GM18868 (cell line): Measurements from ENCODE around the gene SLC39A3.

Experiments
- ATAC-seq: cut with Tn5 transposase; IDR thresholded peaks from one replicate; pipeline ENCODE4 v1.9.1; 2021; ENCODE audit warnings: mild to moderate bottlenecking, moderate library complexity; ENCODE audit not compliant: unreplicated experiment

The SLC39A3 gene

GRCh38 chr19:2768365-2769132, 28.7 kb upstream of the SLC39A3 start:
- ATAC-seq: no peak

GRCh38 chr19:2767688-2768087, 27.9 kb upstream of the SLC39A3 start:
- no peak for ATAC-seq

DNA sequence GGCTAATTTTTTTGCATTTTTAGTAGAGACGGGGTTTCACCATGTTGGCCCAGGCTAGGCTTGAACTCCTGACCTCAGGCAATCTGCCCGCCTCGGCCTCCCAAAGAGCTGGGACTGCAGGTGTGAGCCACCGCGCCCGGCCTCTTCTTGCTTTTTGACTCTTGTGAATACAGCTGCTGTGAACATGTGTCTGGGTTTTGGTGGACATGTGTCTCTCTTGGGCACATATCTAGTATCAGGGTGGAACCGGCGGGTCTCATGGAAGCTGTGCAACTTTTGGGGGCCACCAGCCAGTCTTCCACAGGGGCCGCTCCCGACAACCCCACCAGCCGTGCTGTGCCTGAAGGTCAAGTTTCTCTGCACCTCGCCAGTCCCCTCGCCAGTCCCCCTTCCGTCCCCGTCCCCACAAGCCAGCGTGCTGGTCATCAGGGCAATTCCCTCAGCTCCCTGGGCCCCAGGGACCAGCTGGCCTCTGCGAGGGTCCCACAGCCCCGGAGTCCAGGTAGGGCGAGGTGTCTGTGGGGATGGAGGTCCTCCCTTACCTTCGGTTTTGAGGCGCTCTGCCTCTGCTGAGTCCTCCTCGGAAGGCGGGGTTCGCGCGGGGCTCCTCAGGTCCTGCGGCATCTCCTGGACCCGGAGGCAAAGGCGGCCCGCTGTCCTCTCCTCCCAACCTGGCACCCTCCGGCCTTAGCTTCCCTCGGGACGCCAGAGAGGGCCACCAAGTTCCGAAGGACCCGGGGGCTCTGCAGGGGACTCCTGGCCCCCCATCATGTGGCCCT, 27.0 kb upstream of the SLC39A3 start:
- no peak for ATAC-seq

- ATAC-seq: no peak
Measured at GRCh38 chr19:2765376-2765775, 25.6 kb upstream of the SLC39A3 start.

DNA sequence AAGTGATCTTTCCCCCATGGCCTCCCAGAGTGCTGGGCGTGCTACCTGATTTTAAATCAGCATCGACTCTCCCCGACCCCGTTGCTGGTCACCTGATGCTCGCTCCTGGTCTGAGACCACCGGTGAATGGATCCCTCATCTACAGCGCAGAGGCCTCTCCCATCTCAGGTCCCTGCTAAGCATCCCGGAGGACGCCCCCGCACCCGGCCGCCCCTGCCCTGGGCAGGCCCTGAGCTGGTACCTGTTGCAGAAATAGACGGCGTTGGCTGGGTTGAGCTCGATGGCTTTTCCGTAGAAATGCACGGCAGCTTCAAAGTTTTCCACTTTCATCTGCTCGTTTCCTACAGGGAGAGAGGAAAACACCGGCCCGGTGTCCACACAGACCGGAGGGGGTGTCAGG, 25.1 kb upstream of the SLC39A3 start:
- ATAC-seq: no peak

DNA sequence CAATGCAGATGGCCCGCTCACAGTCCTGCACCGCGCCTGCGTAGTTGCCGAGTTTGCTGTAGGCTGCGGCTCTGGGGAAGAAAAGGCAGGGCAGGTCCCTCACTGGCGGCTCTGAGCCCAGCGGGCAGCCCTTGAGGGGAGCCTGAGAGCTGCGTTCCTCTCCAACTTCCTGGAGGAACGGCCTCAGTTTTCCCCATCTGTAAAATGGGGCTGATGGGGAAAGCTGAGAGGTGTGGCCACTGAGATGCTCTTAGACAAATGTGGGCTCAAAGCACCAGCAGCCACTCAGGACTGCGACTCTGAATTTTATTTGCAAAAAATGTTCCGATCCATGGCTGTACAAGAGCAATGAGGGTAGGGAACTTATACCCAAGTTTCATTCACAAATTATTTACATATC, 23.9 kb upstream of the SLC39A3 start:
- no peak for ATAC-seq

DNA sequence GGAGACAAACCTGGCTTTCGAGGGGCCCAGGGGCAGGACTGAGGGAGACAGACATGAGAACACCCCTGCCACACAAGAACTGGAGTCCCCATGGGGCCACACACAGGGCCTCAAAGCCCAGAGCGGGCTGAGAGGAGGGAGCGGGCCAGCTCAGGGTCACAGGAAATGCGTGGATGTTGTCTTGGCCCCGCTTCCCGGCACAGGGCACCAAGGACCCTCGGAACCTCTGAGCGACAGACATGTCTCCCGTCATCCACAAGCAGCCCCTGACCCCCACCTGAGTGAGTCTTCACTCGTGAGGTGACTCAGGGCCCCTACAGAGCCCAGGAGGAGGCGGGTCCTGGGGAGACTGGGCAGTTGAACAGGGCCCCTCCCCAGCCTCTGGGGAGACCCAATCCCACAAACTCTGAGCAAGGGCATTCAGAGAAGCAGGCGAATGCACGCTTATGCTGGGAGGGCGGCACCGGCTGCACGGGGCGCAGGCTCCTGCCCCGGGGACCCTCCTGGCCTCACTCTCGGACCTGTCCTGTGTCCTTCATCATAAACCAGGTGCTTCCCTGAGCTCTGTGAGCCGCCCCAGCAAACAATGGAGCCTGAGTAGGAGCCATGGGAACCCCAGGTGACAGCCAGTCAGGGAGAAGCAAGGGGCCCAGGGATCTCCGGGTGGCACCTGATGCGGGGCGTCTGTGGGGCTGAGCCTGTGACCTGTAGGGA, 23.1 kb upstream of the SLC39A3 start:
- no peak for ATAC-seq

DNA sequence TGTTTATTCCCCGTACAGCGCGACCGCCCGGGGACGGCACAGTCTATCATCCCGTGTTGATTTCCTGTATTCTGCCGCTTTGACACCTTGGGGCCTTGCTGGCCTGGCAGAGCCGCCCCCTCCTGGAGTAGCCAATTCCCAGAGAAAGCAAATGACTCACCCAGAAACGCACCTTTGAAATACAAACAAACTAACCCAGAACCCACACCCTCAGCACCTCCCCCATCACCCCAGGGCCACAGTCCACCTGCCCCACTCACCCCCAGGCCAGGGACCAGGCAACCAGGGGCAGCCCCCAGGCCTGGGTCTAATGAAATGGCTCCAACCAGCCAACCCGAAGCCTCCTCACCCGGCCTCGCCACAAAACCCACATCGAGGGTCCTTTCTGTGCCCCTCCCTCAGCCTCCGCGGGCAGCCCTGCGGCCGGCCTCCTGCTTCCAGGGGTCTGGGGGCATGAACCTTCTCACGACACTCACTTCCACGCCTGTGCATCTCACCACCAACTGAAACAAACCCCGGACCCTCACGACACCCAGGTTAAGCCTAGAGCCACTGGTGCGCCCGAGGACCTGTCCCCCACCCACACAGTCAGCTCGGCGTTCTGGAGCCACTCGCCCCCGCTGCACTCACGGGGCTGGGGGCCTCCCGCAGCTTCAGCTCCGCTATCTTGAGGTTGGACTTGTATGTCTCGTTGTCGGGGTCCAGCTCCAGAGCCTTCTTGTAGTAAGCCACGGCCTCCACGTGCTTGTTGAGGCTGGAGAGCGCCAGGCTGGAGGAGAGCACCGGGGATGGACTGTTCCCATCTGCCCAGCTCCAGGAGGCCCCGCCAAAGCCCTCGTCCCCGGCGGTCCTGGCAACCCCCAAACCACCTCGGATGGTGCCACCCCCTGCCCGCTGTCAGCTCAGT, 22.3 kb upstream of the SLC39A3 start:
- no peak for ATAC-seq

GRCh38 chr19:2761309-2761677, 21.5 kb upstream of the SLC39A3 start:
- no peak for ATAC-seq

GRCh38 chr19:2759965-2760364, 20.1 kb upstream of the SLC39A3 start:
- no peak for ATAC-seq

DNA sequence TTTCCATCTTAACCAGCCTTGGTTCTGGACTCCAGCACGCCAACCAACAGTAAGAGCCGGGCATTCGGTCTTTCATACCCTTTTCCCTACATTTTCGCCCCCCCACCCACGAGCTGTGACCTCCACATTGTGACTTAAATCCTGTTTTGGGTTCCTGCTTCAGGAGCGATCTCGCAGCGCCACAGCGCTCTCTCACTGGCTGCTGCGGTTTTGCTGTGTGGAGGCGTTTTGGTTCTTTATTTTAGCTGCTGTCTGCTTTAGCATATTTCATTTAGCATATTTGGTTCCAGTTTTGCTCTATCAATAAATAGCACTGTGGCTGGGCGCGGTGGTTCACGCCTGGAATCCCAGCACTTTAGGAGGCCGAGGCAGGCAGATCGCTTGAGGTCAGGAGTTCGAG, 19.5 kb upstream of the SLC39A3 start:
- no peak for ATAC-seq

DNA sequence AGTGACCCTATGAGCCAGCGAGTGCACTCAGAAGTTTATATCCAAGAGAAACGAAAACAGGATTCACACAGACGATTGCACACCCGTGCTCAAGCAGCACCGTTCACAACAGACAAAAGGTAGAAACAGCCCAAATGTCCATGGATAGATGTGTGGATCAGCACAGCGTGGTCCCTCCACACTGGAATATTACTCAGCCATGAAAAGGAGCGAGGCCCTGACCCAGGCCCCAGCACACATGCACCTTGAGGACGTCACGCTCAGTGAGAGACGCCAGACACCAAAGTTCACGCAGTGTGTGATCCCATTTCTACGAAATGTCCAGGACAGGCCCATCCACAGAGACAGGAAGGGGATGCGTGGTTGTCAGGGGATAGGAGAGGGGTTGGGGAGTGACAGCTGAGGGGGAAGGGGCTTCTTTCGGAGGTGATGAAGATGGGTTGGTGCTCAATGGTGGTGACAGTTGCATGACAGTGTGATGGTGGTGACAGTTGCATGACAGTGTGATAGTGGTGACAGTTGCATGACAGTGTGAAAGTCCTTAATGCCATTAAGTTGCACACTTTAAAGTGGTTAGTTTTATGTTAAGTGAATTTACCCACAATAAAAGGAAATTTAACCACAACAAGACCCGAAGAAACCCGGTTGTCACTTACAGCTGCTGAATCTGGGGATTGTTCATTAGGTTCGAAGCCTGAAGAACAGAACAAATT, 18.9 kb upstream of the SLC39A3 start:
- ATAC-seq: no peak

- ATAC-seq: no peak
Measured at GRCh38 chr19:2756921-2757881, 17.4 kb upstream of the SLC39A3 start.

GRCh38 chr19:2756477-2756876, 16.7 kb upstream of the SLC39A3 start:
- no peak for ATAC-seq

DNA sequence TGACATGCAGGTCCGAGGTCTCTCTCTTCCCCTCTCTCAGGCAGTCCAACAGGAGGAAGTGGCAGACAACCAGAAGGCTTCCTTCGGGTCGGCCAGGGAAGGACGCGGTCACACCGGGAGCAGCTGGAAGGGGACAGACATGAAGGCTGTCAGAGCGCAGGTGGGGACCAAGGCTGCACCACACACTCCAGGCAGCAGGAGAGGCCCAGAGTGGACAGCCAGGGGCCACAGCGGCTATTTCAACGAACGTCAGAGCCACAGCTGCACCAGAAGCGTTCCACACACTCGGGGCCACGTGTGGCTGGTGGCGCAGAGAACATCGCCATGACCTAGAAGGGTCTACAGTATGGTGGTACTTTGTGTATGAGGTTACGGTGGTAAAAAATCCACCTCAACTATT, 16.0 kb upstream of the SLC39A3 start:
- no peak for ATAC-seq

DNA sequence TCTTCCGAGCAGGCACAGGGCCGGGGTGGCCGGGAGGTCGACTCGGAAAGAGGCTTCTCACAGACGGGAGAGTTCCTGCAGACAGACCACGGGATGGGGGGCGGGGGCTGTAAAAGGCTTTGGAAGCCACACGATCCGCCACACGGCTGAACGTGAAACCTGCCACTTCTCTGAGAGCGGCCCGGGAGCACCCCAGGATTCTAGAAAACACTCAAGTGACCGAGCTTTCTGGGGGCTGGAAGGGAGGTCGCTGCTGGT, 15.6 kb upstream of the SLC39A3 start:
- ATAC-seq: no peak

DNA sequence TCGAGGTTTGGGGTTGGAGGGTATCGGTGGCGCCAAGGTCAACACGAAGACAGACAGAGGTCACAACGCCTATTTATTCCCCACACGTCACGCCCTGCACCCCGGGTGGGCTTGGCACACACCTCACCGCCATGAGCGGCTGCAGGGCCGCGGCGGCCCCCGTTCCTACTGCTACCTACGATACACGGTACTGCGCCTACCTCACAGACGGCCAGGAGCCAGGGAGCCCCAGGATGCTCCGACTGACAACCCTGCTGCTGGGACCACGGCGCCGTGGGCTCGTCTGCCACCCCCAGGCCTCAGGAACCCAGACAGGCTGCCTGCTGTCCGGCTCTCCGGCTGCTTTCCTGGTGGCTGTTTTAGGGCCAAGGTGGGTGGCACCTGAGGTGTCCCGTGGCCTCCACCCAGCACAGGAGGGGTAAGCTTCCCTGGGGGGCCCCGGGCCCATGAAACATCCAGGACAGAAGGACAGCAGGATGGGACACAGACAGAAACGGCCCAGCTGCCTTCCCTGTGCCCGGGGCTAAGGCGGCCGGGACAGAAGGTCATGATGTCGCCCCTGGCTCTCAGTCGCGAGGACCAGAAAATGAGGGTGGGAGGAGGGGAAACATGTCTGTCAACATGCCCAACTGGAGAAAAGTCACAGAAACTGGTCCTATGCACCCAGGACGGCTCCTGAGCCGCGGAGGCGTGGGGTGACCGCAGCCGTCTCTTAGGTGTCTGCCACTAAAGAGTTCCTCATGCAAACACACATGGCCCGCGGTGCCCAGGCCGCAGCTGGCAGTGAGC, 15.0 kb upstream of the SLC39A3 start:
- ATAC-seq: no peak

DNA sequence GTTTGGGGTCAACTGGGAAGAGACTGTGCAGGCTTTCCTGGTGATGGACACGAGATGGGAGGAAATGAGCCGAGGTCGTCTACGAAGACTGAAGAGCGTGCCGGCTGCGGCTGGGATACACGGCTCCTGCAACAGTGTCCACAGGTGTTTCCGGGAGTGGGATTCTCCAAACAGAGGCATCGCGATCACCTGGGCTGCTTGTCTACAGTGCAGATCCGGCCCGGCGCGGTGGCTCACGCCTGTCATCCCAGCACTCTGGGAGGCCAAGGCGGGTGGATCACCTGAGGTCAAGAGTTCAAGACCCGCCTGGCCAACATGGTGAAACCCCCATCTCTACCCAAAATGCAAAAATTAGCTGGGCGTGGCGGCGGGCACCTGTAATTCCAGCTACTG, 11.6 kb upstream of the SLC39A3 start:
- no peak for ATAC-seq
